Activated CD4-positive, alpha-beta T cell treated with anti-CD3 and anti-CD28 coated beads for 4 hours (primary cell): ENCODE results near the gene FBXL12.
"Not testable (repeated sequence)": the region's sequence is repeated elsewhere in the genome, so short reads cannot be mapped to it uniquely, and the experiment has no call there.

Source experiments
- DNase-seq, 2 donors: peaks; one replicate each; pipeline ENCODE4 v3.0.0-alpha.2; 2020

Gene FBXL12

DNA sequence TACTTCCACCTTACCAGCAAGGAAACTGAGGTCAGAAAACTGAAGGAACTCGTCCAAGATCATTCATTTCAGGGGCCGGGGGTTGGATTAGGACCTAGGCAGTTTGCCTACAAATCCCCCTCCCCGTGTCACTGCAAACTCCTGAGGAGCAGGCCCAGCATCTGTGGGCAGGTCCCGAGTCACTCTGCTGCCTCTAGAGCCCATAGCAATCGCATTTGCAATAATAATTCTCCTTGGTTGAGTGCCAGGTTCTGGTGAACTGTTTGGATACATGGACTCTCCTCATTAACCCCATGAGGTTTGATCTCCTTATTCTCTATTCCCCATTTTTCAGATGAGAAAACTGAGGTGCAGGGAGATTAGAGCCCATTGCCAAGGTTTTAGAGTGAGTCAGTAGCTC is 17.1 kb upstream of the FBXL12 start:
- DNase-seq = no peak

DNA sequence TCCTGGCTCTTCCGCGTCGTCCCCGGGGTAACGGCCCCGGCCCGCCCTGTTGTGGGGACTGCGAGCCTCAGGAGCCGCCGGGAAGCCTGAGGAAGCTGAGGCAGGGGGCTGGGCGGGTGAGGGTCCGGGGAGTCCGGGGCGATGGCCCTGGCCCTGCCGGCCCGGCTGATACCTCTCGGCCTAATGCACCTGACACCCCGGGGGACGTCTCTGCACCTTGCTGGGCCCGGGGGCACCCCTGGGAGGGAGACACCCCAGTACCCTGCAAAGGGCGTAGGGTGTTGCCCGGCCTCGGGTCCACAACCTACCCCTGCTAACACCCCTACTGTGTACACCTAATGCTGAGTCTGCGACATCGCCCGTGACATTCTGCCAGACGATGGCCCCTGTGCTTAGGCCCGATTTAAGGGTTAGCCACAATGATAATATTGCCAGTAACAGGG is 16.6 kb upstream of the FBXL12 start:
- DNase-seq = peak in 1 of 2 donors; percentile 13

DNA sequence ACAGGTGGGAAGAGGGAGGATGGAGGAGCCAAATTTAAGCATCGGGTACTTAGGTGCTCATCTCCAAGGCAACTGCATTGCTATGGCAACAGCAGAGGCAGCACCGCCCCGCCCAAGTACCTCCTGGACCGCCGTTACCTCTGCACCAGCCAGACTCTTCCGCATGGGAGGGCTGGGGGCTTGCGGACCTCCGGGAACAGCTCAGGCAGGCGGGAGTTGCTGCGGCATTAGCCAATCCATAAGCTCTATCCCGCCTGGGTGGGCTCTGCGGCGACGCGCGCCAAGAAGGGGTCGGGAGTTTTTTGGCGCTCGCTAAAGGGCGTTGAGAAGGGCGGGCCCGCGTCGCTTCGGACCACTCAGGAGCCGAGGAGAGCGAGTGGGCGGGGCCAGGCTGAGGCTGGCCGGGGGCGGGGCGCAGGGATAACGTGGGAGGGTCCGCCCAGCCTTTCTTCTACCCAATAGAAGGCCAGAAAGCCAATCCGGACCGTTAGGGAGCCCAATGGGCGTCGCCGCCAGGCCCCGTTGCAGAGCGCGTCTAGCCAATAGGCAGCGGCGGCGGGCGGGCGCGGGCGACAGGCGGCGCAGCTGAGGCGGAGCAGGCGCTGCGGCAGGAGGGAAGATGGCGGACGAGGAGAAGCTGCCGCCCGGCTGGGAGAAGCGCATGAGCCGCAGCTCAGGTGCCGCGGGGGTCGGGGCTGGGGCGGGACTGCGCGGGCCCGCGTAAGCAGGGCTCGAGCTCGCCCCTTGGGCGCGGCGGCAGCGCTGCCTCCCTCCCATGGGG is 16.0 kb upstream of the FBXL12 start, which contains the start of gene PIN1:
TSS of gene PIN1 (plus strand) at position 593 of the 781 bp plus-strand sequence. CDS start at position 620, 27 bp downstream.
- DNase-seq = peak; percentile 99

DNA sequence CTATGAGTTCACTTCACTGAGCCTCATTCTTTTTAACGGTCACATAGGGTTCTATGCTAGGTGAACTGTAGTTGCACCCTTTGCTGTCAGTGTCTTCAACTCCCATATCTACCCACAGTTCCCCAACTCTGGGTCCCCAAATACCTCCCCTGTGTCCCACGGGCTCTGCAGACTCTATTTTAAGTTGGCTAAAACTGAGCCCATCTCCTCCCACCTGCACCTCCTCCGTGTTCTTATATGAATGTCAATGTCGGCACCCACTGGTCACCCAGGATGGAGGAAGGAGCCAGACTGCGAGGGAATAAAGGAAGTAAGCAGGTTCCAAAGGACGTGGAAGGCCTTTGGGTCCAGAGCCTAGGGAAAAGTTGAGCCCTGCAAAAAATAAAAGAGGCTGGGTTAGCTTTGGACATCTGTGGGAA is 15.4 kb upstream of the FBXL12 start:
- DNase-seq = no peak

DNA sequence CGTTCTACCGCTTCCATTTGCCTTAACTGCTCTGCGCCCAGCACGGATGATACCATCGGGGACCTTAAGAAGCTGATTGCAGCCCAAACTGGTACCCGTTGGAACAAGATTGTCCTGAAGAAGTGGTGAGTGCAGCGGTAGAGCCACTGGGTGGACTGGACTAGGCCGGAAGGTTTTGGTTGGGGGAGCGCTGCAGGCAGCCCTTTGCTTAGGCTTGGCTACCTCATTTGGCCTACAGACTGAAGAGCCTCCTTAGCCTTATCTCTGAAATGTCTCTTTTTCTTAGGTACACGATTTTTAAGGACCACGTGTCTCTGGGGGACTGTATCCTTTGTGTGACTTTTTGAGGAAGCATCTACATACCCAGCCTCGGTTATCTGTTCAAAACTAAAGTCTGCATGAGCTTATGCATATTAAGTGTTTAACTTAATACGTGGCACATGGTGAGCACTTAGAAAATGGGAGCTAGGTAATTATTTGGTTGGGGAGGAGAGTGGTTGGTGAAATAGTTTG is 9.7 kb upstream of the FBXL12 start:
- no peak for DNase-seq

DNA sequence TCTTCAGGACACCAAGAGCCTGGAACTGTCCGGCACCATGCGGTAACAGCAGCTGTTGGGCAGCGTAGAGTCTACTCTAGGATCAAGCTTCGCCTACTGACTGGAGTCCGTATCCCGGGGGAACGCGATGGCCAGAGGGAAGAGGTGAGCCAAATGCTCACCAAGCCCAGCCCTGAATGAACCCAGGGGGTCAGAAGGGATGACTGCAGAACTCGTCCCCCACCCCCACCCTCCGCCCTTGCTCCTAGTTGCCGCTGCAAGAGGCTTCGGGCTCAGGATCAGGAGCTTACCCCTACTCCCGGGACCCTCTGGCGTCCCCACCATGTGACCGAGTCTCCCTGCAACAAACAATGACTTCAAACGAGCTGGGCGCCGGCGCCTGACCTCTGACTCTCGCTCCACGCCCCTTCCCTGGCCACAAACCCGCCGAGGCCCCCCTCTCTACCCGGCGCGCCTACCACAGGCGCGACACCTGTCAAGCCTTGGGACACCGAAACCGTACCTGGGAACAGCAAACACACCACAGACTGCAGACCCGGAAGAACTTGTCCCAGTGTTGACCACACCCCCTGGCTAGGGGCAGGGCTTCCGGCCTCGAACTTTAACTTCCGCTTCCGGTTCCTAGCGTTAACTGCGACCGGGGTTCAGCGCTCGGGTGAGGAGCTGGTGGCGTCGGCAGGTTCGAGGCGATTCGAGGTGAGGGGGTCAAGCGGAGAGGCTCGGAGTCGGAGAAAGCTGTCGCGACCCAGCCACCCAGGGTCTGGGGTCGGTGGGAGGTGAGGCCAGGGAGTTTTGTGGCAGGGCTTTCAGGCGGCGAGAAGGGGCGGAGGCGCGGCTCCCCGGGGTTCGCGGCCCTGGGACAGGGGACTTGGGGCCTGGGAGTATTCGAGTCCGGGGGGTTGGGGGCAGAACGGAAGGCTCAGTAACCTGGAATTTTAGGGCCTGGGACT is 8.7 kb upstream of the FBXL12 start, which contains the start of gene UBL5:
TSS of gene UBL5 (plus strand) at position 630 of the 950 bp plus-strand sequence. CDS start 420 bp downstream, outside the sequence.
- peak; percentile 87 to 88 for DNase-seq

DNA sequence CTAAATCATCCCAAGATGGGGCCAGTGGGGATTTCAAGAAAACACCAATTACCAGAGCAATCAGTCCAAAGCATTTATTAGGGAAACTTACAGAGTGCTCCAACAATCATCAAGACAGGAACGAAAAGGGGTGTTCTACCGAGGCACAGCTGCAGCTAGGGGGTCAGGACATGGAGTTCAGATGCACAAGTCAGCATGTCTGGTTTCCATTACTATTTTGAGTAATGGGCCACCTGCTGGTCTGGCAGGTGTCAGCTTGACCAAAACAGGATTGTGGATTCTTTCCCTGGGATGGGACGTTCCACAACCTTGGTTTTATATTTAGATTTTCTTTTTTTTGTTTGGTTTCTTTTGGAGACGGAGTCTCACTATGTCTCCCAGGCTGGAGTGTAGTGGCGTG is 4.9 kb upstream of the FBXL12 start:
- no peak for DNase-seq

DNA sequence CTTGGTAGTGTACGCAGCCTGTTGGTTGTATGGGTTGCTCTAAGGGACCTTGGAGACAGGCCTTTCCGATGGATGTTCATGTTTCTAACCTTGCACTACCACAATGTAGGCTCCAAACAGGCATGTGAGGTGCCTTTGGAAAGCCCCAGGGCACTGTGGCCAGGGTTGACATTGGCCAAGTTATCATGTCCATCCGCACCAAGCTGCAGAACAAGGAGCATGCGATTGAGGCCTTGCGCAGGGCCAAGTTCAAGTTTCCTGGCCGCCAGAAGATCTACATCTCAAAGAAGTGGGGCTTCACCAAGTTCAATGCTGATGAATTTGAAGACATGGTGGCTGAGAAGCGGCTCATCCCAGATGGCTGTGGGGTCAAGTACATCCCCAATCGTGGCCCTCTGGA is 1.2 kb upstream of the FBXL12 start:
- DNase-seq = not testable (repeated sequence)

DNA sequence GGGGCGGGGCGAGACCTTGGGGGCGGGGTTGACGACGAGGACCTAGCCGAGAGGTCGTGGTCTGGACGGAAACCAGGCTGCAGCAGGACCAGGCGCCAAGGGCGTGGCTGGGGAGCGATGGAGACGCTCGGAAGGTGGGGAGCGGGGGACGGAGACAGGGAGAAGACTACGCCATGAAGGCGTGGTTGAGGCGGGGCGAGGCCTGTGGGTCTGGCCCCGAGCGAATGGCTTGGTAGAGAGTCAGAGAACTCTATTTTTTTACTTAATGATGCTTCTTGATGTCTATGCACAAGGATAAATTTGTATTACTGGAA is 674 bp upstream of the FBXL12 start:
- DNase-seq = no peak

DNA sequence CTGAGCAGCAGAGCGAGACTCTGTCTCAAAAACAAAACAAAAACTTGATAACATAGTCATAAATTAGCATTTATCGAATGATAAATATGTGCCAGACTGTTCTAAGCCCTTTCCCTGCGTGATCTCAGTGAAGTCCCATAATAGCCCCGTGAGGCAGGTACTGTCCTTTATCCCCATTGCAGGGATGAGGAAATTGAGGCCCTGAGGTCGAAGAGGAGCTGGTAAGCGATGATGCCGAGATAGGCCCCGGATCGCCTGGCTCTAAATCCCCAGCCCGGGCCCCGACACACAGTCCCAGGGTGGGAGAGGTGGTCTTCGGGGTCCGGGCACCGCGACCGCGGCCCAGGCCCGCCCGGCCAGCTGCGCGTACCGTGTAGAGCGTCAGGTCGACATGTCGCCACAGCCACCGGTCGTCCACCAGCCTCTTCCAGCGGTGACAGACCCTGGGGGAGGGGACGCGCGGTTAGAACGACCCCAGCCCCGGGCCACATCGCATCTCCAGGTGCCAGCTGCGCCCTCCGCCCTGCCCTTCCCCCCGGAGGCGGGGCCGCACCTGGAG is 625 bp downstream of the FBXL12 start:
- no peak for DNase-seq

DNA sequence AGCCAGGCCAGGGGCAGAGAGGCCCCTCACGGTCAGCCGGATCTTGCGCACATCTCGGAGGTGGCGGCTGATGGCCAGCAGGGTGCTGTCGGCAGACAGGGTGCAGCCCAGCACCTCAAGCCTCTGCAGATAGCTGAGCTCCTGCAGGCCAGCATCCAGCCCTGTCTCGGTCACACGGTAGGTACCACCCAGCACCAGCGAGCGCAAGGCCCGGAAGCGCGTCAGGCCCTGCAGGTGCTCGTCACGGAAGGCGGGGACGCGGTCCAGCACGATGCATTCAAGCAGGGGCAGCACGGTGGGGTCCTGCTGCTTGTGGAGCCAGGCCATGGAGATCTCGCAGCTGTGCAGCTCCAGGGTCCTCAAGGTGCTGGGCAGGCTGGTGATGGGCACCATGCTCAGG is 7.7 kb downstream of the FBXL12 start:
- no peak for DNase-seq

DNA sequence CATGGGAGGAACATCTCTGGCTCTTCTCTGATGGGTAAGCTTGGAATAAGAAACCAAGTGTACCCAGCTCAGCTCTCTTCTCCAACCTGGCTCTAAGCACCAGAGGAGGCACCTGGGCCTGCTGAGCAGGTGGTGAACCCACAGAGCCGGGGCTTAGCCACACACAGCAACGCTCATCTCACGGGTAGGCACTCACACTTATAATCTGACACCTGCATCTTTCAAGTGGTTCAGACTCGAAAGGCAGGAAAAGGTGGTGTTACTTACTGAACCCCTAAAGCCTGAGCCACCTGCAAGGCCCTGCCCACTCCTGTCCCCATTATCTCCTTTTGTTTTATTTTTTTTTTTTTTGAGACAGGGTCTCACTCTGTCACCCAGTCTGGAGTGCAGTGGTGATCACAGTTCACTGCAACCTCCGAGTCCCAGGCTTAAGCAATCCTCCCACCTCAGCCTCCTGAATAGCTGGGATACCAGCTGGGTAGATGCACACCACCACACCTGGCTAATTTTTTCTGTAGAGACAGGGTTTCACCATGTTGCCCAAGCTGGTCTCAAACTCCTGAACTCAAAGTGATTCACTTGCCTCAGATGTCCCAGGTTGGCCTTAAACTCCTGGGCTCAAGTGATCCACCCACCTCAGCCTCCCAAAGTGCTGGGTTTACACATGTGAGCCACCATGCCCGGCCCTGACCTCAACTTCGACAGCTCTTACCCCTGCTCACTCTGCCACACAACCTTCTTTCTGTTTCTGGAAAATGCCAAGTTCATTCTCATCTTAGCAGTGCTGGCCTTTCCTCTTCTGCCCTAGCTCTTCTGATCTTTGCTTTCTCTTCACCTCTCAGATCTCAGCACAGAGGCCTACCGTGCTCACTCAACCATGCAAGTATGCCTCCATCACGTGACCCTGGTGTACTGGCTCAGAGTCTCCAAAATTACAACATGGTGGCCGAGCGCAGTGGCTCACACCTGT is 9.7 kb downstream of the FBXL12 start:
- DNase-seq = no peak

DNA sequence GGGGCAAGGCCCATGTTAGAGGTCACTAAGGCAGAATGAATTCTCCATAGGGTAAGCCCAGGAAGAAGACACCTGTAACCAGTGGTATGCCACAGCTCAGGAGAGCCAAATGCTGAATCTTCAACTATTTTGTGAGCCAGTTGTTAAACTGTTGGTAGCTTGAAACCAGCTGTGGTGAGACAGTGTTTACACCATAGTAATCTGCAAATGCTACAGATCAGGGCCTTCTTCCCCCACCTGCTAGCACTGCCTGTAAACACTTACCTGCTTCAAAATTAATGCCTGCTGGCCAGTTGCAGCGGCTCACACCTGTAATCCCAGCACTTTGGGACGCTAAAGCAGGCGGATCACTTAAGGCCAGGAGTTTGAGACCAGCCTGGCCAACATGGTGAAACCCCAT is 12.1 kb downstream of the FBXL12 start:
- no peak for DNase-seq

DNA sequence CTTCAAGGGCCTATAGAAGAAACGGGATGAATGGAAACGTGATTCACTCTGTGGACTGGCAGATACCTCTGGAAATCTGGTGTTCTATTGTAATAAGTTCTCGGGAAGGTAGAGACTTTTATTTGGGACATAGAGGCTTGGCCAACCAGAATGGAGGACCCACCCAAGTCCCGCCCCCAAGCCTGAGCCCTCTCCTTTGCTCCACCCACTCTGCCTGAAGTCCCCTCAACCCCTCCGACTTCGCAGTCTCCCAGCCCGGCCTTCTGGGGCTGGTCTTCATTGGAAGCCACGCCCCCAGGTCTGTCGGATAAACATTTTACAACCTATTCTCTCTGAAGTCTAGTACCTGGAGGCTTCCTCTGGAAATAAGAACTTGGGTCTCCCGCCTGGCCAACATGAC is 16.9 kb downstream of the FBXL12 start:
- no peak for DNase-seq

DNA sequence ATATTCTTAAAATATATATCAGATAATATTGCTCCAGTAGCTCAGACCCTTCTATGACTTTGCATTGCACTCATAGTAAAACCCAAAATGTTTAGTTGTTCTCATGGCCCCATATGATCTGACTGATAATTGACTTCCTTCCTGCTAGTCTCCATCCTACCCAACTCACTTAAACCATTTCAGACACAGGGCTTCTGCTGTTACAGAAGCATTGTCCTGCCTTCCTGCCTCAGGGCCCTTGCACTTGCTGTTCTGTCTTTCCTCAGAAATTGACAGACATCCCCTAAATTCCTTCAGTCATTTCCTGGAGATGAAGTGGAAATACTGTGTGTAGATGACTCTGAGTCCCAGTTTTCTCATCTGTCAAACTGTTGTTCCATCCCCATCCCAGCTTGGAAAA is 19.7 kb downstream of the FBXL12 start:
- DNase-seq = no peak

DNA sequence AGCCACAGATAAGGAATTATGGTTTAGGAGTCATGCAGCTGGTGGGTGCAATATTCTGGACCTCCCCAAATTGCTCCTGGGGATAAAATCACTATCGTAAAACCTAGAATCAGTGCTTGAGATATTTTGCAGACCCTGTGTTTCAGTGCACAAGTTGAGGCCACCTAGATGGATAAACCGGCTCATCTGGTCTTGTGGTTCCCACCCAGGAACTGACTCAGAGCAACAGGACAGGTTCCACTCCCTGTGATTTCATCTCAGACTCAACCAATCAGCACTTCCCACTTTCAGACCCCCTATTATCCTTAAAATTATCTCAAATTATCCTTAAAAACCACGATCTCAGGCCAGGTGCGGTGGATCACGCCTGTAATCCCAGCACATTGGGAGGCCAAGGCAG is 21.0 kb downstream of the FBXL12 start:
- no peak for DNase-seq

DNA sequence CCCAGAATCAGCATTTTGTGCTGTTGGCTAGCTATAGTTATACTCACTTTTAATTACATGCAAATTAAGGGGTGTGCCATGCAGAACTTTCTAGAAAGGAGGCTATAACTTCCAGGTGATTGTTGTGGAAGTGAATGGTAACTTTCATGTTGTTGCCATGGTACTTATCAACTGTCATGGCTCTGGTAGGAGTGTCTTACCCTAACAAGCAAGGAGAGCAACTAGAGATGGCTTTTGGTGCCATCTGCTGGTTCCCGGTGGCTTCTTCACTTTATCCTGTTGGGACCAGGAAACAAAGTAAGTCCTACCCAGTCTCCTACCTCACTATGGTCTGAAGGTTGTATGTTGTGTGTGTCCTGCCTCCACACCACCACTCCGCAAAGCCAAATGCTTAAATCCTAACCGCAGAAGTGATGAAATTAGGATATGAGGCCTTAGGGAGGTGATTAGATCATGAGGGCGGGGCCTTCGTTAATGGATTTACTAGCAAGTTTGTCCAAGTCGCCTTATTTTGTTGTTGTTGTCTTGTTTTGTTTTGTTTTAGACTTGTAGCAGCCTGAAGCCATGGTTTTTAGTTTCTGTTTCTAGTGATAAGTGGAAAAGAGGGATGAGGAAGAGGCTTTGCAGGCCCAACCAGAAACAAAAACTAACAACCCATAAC is 22.6 kb downstream of the FBXL12 start:
- DNase-seq = peak; percentile 76 to 84

DNA sequence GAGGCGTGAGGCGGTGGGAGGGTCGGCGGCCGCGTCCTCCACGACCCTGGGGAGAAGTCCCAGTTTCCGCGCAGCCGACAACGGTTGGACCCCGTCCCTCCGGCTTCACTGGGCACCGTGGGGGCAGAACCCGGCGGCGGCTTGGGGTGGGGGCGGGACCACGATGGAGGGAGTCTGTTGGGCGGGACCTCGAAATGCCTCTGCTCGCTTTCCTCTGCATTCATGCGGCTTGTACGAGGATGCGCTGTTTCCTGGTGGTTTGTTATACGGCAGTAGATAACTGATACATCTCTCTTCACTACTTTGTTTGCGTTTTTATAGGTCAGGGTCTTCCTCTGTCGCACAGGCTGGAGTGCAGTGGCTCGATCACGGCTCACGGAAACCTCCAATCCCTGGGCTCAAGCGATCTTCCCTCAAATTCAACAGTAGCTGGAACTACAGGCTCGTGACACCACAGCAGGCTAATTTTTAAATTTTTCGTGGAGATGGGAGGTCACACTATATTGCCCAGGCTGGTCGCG is 25.7 kb downstream of the FBXL12 start:
- DNase-seq = peak; percentile 64 to 73

DNA sequence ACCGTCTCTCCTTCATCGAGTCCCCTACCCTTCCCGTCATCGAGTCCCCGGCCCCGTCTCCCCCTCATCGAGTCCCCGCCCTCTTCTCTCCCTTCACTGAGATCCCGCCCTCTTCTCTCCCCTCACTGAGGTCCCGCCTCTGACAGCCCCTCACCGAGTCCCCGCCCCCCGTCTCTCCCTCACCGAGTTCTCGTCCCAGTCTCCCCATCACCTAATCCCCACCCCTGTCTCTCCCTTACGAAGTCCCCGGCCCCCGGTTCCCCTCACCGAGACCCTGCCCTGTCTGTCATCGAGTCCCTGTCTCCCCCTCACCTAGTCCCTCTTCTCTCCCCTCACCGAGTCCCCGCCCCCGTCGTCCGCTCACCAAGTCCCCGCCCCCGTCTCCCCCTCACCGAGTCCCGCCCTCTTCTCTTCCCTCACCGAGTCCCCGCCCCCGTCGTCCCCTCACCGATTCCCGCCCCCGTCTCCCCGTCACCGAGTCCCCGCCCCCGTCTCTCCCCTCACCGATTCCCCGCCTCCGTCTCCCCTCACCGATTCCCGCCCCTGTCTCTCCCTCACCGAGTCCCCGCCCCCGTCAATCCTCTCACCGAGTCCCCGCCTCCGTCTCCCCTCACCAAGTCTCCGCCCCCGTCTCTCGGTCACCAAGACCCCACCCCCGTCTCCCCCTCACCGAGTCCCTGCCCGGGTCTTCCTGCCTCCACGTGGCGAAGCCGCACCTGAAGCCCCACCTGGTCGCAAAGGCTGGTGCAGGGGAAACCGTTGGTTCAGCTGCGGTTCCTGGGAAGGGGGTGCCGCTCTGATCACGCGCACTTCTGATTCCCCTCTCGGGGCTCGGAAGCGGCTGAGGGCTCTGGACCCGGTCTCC is 26.4 kb downstream of the FBXL12 start:
- DNase-seq = peak; percentile 97 to 98

DNA sequence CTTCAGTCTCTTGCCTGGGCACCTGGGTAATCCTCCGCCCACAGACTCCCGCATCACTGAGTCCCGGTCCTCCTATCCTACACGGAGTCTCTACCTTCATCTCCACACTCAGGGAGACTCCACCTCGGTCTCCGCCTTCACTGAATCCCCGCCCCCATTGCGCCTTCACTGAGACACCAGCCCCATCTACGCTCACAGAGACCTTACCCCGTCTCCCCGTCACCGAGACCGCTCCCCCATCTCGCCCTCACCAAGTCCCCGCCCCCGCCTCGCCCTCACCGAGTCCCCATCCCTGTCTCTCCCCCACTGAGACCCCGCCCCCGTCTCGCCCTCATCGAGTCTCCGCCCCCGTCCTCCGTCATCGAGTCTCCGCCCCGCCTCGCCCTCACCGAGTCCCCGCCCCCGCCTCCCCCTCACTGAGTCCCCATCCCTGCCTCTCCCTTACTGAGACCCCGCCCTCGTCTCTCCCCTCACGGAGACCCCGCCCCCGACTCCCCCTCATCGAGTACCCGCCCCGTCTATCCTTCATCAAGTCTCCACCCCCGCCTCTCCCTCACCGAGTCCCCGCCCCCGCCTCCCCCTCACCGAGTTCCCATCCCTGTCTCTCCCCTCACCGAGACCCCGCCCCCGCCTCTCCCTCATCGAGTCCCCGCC is 27.2 kb downstream of the FBXL12 start:
- DNase-seq = peak; percentile 98 to 99
